HepG2 (cell line): Measurements from ENCODE around the gene TEAD1. TPM values are rescaled to one million over a fixed set of nuclear protein-coding genes. Genes with fewer than 3 reads are reported as not detected.

ENCODE experiments used
- ATAC-seq: fragments of 200-7000 bp; cut with Tn5 transposase; 3 replicates; pipeline ENCODE4 v1.9.1; 2020; ENCODE audit warnings: mild to moderate bottlenecking, moderate library complexity
- BruUV-seq: library from RNA; stranded (reverse); fragments of 400-500 nt; replicated peaks from 2 replicates; lab custom pipeline; 2021; lab: Mats Ljungman, UMichigan
- CTCF ChIA-PET: fragments of 300-600 bp; formaldehyde crosslinking; extraction: SDS; loops from one replicate; lab custom pipeline; 2021; ENCODE audit warnings: low total read pairs, inconsistent platforms, low intra/inter-chr PET ratio; lab: Yijun Ruan, JAX
- POLR2A ChIA-PET: fragments of 350-600 bp; sonication (Branson Sonifier 250); formaldehyde crosslinking; loops from one replicate; lab custom pipeline; 2020; ENCODE audit warnings: antibody characterized with exemption, inconsistent platforms; lab: Yijun Ruan, JAX
- DNase-seq: peaks from one replicate; pipeline ENCODE4 v3.0.0-alpha.2; 2015; ENCODE audit warnings: low spot score
- FAIRE-seq: peaks from 3 replicates; lab custom pipeline; 2011; peaks lifted over from hg19 to GRCh38; lab: Jason Lieb, UNC
- H2AFZ ChIP-seq: one replicate; pipeline ENCODE4 v1.6.1; 2011; ENCODE audit warnings: low read length, inconsistent platforms
- H3K27ac ChIP-seq: fragments of 300-600 bp; 3 replicates; pipeline ENCODE4 v1.8.0; 2011; ENCODE audit warnings: mixed run types, mild to moderate bottlenecking, mixed read lengths, low read length, inconsistent platforms; ENCODE audit not compliant: insufficient read depth; ENCODE audit errors: extremely low read length
- H3K27me3 ChIP-seq, 2 experiments: fragments of 200-600 bp in 1 of 2; 2 replicates in 1 of 2; 3 replicates in 1 of 2; pipeline versions ENCODE4 v1.6.0 to v1.8.0; 2011; ENCODE audit warnings: low read length in 2 of 2, mild to moderate bottlenecking in 2 of 2, moderate library complexity in 2 of 2, inconsistent platforms in 1 of 2; ENCODE audit not compliant: insufficient read depth in 2 of 2, control insufficient read depth in 1 of 2
- H3K36me3 ChIP-seq, 2 experiments: fragments of 200-600 bp in 1 of 2; replicated peaks in 1 of 2; 2 replicates in 1 of 2; 3 replicates in 1 of 2; pipeline versions ENCODE4 v1.5.1 to v1.8.0; 2011; ENCODE audit warnings: low read length in 2 of 2, inconsistent platforms in 1 of 2; ENCODE audit not compliant: insufficient read depth in 2 of 2, control insufficient read depth in 1 of 2
- H3K4me1 ChIP-seq: 2 replicates; pipeline ENCODE4 v1.5.1; 2012; ENCODE audit warnings: low read length, inconsistent platforms; ENCODE audit not compliant: insufficient read depth
- H3K4me2 ChIP-seq: 2 replicates; pipeline ENCODE4 v1.6.0; 2011; ENCODE audit warnings: low read depth, low read length, inconsistent platforms
- H3K4me3 ChIP-seq, 3 experiments: fragments of 200-600 bp in 1 of 3; sonication (generic), shearing (Covaris generic) in 1 of 3; replicated peaks in 1 of 3; 2 replicates each; pipeline ENCODE4 v1.5.1; 2011 to 2016; ENCODE audit warnings: low read length in 3 of 3, inconsistent platforms in 2 of 3, low read depth in 2 of 3, mild to moderate bottlenecking in 2 of 3, control low read depth in 1 of 3, mixed read lengths in 1 of 3; ENCODE audit not compliant: insufficient read depth in 1 of 3
- H3K79me2 ChIP-seq: one replicate; pipeline ENCODE4 v1.6.1; 2011; ENCODE audit warnings: low read length, inconsistent platforms; ENCODE audit not compliant: insufficient read depth
- H3K9ac ChIP-seq: 2 replicates; pipeline ENCODE4 v1.6.0; 2011; ENCODE audit warnings: mild to moderate bottlenecking, low read depth, low read length, inconsistent platforms; ENCODE audit not compliant: insufficient read depth
- H3K9me3 ChIP-seq: 2 replicates; pipeline ENCODE4 v1.5.1; 2012; ENCODE audit warnings: mild to moderate bottlenecking, low read length
- H4K20me1 ChIP-seq: 2 replicates; pipeline ENCODE4 v1.6.0; 2011; ENCODE audit warnings: inconsistent platforms, mild to moderate bottlenecking, low read length, moderate library complexity; ENCODE audit not compliant: insufficient read depth
- ARHGAP35 ChIP-seq: sonication (generic); formaldehyde crosslinking; IDR thresholded peaks from 2 replicates; pipeline ENCODE4 v1.9.0; 2022; ENCODE audit warnings: mild to moderate bottlenecking, inconsistent platforms, moderate library complexity, missing genetic modification reagents, borderline replicate concordance
- CBX1 ChIP-seq: IDR thresholded peaks from one replicate; pipeline ENCODE4 v1.6.1; 2016; ENCODE audit warnings: antibody characterized with exemption, low read depth
- GATAD1 ChIP-seq: IDR thresholded peaks from 2 replicates; pipeline ENCODE4 v1.6.1; 2016; ENCODE audit warnings: missing genetic modification reagents, missing compliant biosample characterization
- GATAD2A ChIP-seq: IDR thresholded peaks from 2 replicates; pipeline ENCODE4 v1.6.1; 2016
- KDM6A ChIP-seq: IDR thresholded peaks from 2 replicates; pipeline ENCODE4 v1.6.1; 2016; ENCODE audit warnings: low read depth
- KLF9 ChIP-seq: IDR thresholded peaks from 2 replicates; pipeline ENCODE4 v1.6.1; 2016; ENCODE audit warnings: low read depth
- NFYB ChIP-seq: sonication (generic); formaldehyde crosslinking; IDR thresholded peaks from 2 replicates; pipeline ENCODE4 v1.4.0; 2020; ENCODE audit warnings: missing genetic modification reagents
- SMAD9 ChIP-seq: sonication (generic); formaldehyde crosslinking; IDR thresholded peaks from 2 replicates; pipeline ENCODE4 v1.5.1; 2020; ENCODE audit warnings: mild to moderate bottlenecking, missing genetic modification reagents
- SNAPC2 ChIP-seq: sonication (generic); formaldehyde crosslinking; IDR thresholded peaks from 2 replicates; pipeline ENCODE4 v1.8.1; 2022; ENCODE audit warnings: mild to moderate bottlenecking, missing genetic modification reagents
- SNAPC4 ChIP-seq: sonication (generic); formaldehyde crosslinking; IDR thresholded peaks from 2 replicates; pipeline ENCODE4 v1.4.0; 2020; ENCODE audit warnings: mild to moderate bottlenecking, missing genetic modification reagents
- UBTF ChIP-seq: sonication (generic); formaldehyde crosslinking; IDR thresholded peaks from 2 replicates; pipeline ENCODE4 v1.4.0; 2020; ENCODE audit warnings: mild to moderate bottlenecking, missing genetic modification reagents
- ZNF24 ChIP-seq: fragments of 450-650 bp; IDR thresholded peaks from 2 replicates; pipeline ENCODE4 v1.6.1; 2017; ENCODE audit warnings: antibody characterized with exemption, mild to moderate bottlenecking
- ZNF512B ChIP-seq: sonication (generic); formaldehyde crosslinking; IDR thresholded peaks from 2 replicates; pipeline ENCODE4 v1.5.1; 2020; ENCODE audit warnings: missing genetic modification reagents, mild to moderate bottlenecking, borderline replicate concordance
- ZNF678 ChIP-seq: sonication (generic); formaldehyde crosslinking; IDR thresholded peaks from 2 replicates; pipeline ENCODE4 v1.4.0; 2020; ENCODE audit warnings: mild to moderate bottlenecking, missing genetic modification reagents
- WGBS: methylation state at CpG from one replicate; pipeline ENCODE4 v1.1.6; 2017; ENCODE audit warnings: low lambda C conversion rate; 5-methylcytosine and 5-hydroxymethylcytosine counted together
- in situ Hi-C: cut with HindIII; loops from 2 replicates; pipeline ENCODE4 v1.10.0; 2017; ENCODE audit warnings: low pct_unique_long_range_greater_than_20kb; ENCODE audit not compliant: extremely low pct_ligation_motif_present
- intact Hi-C: fragments of 100-400 bp; cut with micrococcal nuclease; formaldehyde crosslinking; loops from one replicate; pipeline ENCODE4 v1.10.0; 2022; ENCODE audit not compliant: unreplicated experiment
- polyA plus RNA-seq, 8 experiments: library from polyadenylated mRNA; depleted of rRNA in 3 of 8; stranded (reverse) in 7 of 8; unstranded in 1 of 8; fragments of >200 nt; fragmentation: Illumina TruSeq in 4 of 8; extraction: Trizol in 4 of 8; gene quantifications; 2 replicates each; pipeline versions ENCODE4 v1.2.1 to v1.2.3, GENCODE V29; 2011 to 2016; ENCODE audit warnings: low read depth in 4 of 8, missing spikeins in 1 of 8, mixed read lengths in 1 of 8; ENCODE audit not compliant: insufficient read depth in 1 of 8
- total RNA-seq, 5 experiments: library from RNA; depleted of rRNA; stranded (reverse); fragments of >200 nt; fragmentation: Illumina TruSeq; extraction: Trizol; gene quantifications; 2 replicates each; pipeline ENCODE4 v1.2.3, GENCODE V29; 2016; ENCODE audit warnings: low read depth in 1 of 5

The TEAD1 gene
- total and polyA plus RNA-seq, 2 of the 13 experiments (the other 11 are each of a cell fraction or from before 2014, with no cell fraction given): 20.1 to 30.5 TPM

GRCh38 chr11:12767027-12767426 is 92.8 kb downstream of the TEAD1 start:
- H3K4me2 ChIP-seq: no peak overlapping the region
- no peak for DNase-seq
- POLR2A ChIA-PET: interaction anchor here (1.9 kb wide), 1 partner anchor 61 kb away, joined by 4 read pairs; no protein-coding TSS in a partner anchor
- WGBS: 100% methylated on average over 3 of the region's 3 CpGs
- in situ Hi-C loops (no loop called here), intact Hi-C loops (loop anchor here (10.0 kb wide), 2 partner anchors 58 to 118 kb away; no protein-coding TSS in a partner anchor)
- peaks cover 7 to 40% of the 10 kb centered on the region in 2 experiments; a peak in 4 of 5 replicates for H3K36me3 ChIP-seq
- H2AFZ ChIP-seq: no peak overlapping the region
- no peaks in the 10 kb centered on the region for H3K9me3 ChIP-seq
- 0 out of 2 replicates have a peak, but pooled peaks cover 1% of the 10 kb centered on the region for H4K20me1 ChIP-seq
- H3K4me3 ChIP-seq: no peak overlapping the region
- CTCF ChIA-PET: no interaction called here
- H3K27ac ChIP-seq: no peak overlapping the region
- peaks cover 14% of the 10 kb centered on the region for H3K79me2 ChIP-seq
- no peaks in the 10 kb centered on the region for H3K27me3 ChIP-seq
- BruUV-seq: no TSS peak
- ATAC-seq: no peak
- H3K9ac ChIP-seq: no peak overlapping the region
- no peak for FAIRE-seq
- H3K4me1 ChIP-seq: peaks cover 30% of the 10 kb centered on the region
- TF ChIP-seq GATAD2A (CRISPR knock-in tag): no peak
- TF ChIP-seq SNAPC4: no peak
- TF ChIP-seq ARHGAP35: no peak
- TF ChIP-seq ZNF512B (CRISPR knock-in tag): no peak
- TF ChIP-seq ZNF24: no peak
- no peak for TF ChIP-seq SMAD9 (CRISPR knock-in tag)
- no peak for TF ChIP-seq GATAD1 (CRISPR knock-in tag)
- TF ChIP-seq UBTF (CRISPR knock-in tag): no peak
- no peak for TF ChIP-seq KLF9
- TF ChIP-seq KDM6A (CRISPR knock-in tag): no peak
- no peak for TF ChIP-seq NFYB
- no peak for TF ChIP-seq CBX1
- TF ChIP-seq ZNF678 (CRISPR knock-in tag): no peak
- no peak for TF ChIP-seq SNAPC2
